Calu3 (cell line): ENCODE measurements around the gene RBMXL2. TPM values are rescaled to one million over a fixed set of nuclear protein-coding genes. Genes with fewer than 3 reads are reported as not detected.

Experiments used
- BruUV-seq: library from RNA; stranded (reverse); fragments of 400-500 nt; replicated peaks from 2 replicates; lab custom pipeline; 2021; lab: Mats Ljungman, UMichigan
- CTCF ChIA-PET: fragments of 300-600 bp; sonication (Branson Sonifier 250); formaldehyde crosslinking; loops from one replicate; lab custom pipeline; 2022; ENCODE audit warnings: antibody characterized with exemption; lab: Charles Lee
- DNase-seq: peaks from one replicate; pipeline ENCODE4 v3.0.0; 2022
- H3K27ac Mint-ChIP-seq: one replicate; pipeline ENCODE4 v1.8.0; 2022; ENCODE audit warnings: mixed read lengths; ENCODE audit not compliant: unreplicated experiment
- H3K27me3 Mint-ChIP-seq: one replicate; pipeline ENCODE4 v1.8.0; 2022; ENCODE audit warnings: mixed read lengths; ENCODE audit not compliant: unreplicated experiment
- H3K36me3 Mint-ChIP-seq: one replicate; pipeline ENCODE4 v1.8.0; 2022; ENCODE audit warnings: mild to moderate bottlenecking, moderate library complexity, mixed read lengths; ENCODE audit not compliant: insufficient read depth, unreplicated experiment
- H3K4me1 Mint-ChIP-seq: one replicate; pipeline ENCODE4 v1.8.0; 2022; ENCODE audit warnings: mild to moderate bottlenecking, low read depth, mixed read lengths; ENCODE audit not compliant: unreplicated experiment
- H3K4me3 Mint-ChIP-seq: one replicate; pipeline ENCODE4 v1.8.0; 2022; ENCODE audit warnings: mild to moderate bottlenecking, low read depth, moderate library complexity, mixed read lengths; ENCODE audit not compliant: unreplicated experiment
- H3K9me3 Mint-ChIP-seq: one replicate; pipeline ENCODE4 v1.8.0; 2022; ENCODE audit warnings: low read depth, mixed read lengths; ENCODE audit not compliant: unreplicated experiment
- intact Hi-C: fragments of 100-400 bp; cut with micrococcal nuclease; formaldehyde crosslinking; loops from one replicate; pipeline ENCODE4 v1.10.0; 2022; ENCODE audit not compliant: unreplicated experiment
- total RNA-seq: library from RNA; stranded (reverse); gene quantifications from 2 replicates; pipeline ENCODE4 v1.2.3, GENCODE V29; 2022
- TF ChIP-seq, protein P1 (sequence below): fragments of 200-600 bp; IDR thresholded peaks from one replicate; pipeline ENCODE4 v1.8.0; 2022; ENCODE audit warnings: antibody characterized with exemption; ENCODE audit not compliant: unreplicated experiment

The RBMXL2 gene
- total RNA-seq, 1 experiment from 2014 or later = not detected

DNA sequence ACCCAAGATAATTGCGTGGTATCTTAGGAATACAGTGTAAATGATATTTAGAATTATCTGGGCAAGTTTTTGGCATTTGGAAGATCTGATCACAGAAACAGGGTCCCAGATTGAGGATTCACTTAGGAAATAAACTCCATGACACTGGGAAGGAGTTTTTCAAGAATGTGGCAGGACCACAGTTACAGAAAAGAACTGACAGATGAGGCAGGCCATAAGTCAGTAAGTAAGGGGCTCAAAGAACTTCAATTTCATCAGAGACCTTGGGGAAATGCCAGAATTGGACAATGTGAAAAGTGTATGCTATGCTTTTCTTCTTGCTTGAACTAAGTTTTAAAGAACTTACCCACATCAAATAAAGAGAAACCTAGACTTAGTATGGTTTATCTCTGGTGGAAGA lies 49.3 kb downstream of the RBMXL2 start:
- H3K36me3 Mint-ChIP-seq = no peaks in the 10 kb centered on the region
- no peak overlapping the region for H3K4me3 Mint-ChIP-seq
- H3K9me3 Mint-ChIP-seq = no peaks in the 10 kb centered on the region
- intact Hi-C loops = no loop called here
- H3K27me3 Mint-ChIP-seq = peaks cover 57% of the 10 kb centered on the region
- no peaks in the 10 kb centered on the region for H3K4me1 Mint-ChIP-seq
- CTCF ChIA-PET = no interaction called here
- DNase-seq = no peak
- BruUV-seq = no TSS peak
- no peak overlapping the region for H3K27ac Mint-ChIP-seq
- TF ChIP-seq, protein P1, sequence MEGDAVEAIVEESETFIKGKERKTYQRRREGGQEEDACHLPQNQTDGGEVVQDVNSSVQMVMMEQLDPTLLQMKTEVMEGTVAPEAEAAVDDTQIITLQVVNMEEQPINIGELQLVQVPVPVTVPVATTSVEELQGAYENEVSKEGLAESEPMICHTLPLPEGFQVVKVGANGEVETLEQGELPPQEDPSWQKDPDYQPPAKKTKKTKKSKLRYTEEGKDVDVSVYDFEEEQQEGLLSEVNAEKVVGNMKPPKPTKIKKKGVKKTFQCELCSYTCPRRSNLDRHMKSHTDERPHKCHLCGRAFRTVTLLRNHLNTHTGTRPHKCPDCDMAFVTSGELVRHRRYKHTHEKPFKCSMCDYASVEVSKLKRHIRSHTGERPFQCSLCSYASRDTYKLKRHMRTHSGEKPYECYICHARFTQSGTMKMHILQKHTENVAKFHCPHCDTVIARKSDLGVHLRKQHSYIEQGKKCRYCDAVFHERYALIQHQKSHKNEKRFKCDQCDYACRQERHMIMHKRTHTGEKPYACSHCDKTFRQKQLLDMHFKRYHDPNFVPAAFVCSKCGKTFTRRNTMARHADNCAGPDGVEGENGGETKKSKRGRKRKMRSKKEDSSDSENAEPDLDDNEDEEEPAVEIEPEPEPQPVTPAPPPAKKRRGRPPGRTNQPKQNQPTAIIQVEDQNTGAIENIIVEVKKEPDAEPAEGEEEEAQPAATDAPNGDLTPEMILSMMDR = no peak

Other genes with a start within 250 kb of the RBMXL2 start
- not detected in 2 replicates for gene OR10A5, start 243.3 kb upstream of the RBMXL2 start, total RNA-seq
- gene OR10A2, start 225.9 kb upstream of the RBMXL2 start, total RNA-seq = not detected in 2 replicates
- gene OR10A4, start 212.4 kb upstream of the RBMXL2 start, total RNA-seq = not detected in 2 replicates
- gene OR2D2, start 196.5 kb upstream of the RBMXL2 start, total RNA-seq = not detected in 2 replicates
- gene OR2D3, start 168.0 kb upstream of the RBMXL2 start, total RNA-seq = not detected in 2 replicates
- gene ZNF215, start 162.6 kb upstream of the RBMXL2 start, total RNA-seq = 1.2 and 1.6 TPM in 2 replicates
- 3.0 and 3.1 TPM in 2 replicates for gene ZNF214, start 68.7 kb upstream of the RBMXL2 start, total RNA-seq
- gene NLRP14, start 68.5 kb upstream of the RBMXL2 start, total RNA-seq = not detected in 2 replicates
- not detected in 2 replicates for gene SYT9, start 162.9 kb downstream of the RBMXL2 start, total RNA-seq